Right renal pelvis (tissue), 4 donors: ENCODE results near the gene GOLGA8J. TPM values are rescaled to one million over a fixed set of nuclear protein-coding genes. Genes with fewer than 3 reads are reported as not detected.
"Not testable (repeated sequence)": the region's sequence is repeated elsewhere in the genome, so short reads cannot be mapped to it uniquely, and the experiment has no call there.

ENCODE experiments used
- DNase-seq, 4 donors: peaks; one replicate each; pipeline ENCODE4 v3.0.0-alpha.2; 2013; ENCODE audit warnings: low read depth in 4 of 4, low spot score in 3 of 4, missing footprints in 1 of 4
- polyA plus RNA-seq, 4 donors: library from polyadenylated mRNA; unstranded; fragments of 120-200 nt; gene quantifications; one replicate each; pipeline ENCODE4 v1.2.1, GENCODE V29; 2013; ENCODE audit not compliant: insufficient read length in 4 of 4

Gene GOLGA8J
- polyA plus RNA-seq, 4 donors: 0.69 to 1.4 (median 1.0) TPM

GRCh38 chr15:30068326-30068725, 14.4 kb upstream of the GOLGA8J start:
- DNase-seq: no peak

- DNase-seq: no peak
Measured at GRCh38 chr15:30072630-30073029, 10.1 kb upstream of the GOLGA8J start.

GRCh38 chr15:30073915-30074314, 8.8 kb upstream of the GOLGA8J start:
- no peak for DNase-seq

DNA sequence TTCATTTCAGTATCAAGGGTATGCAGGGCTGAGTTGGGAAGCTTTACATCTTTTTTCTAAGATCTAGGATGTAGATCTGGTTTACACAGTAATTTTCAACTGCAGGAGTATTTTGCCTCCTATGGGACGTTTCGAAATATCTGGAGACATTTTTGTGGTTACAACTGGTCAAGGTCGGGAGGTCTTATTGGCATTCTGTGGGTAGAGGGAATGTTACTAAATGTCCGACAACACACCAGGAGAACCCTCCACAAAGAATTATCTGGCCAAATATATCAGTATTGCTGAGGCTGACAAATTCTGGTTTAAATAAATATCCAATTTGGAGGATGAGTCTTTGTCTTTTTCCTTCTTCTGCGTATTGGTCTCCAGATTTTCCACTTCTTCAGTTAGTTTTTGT, 1.9 kb upstream of the GOLGA8J start:
- DNase-seq: not testable (repeated sequence)

GRCh38 chr15:30097827-30098226, 15.1 kb downstream of the GOLGA8J start:
- DNase-seq: not testable (repeated sequence)

DNA sequence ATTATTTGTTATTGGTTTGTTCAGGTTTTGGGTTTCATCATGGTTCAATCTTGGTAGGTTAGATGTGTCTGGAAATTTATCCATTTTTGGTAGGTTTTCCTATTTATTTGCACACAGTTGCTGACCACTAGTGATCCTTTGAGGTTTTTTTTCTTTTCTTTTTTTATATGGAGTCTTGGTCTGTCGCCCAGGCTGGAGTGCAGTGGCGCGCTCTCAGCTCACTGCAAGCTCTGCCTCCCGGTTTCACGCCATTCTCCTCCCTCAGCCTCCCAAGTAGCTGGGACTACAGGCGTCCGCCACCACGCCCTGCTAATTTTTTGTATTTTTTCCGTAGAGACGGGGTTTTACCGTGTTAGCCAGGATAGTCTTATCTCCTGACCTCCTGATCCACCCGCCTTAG, 20.1 kb downstream of the GOLGA8J start:
- DNase-seq: not testable (repeated sequence)

DNA sequence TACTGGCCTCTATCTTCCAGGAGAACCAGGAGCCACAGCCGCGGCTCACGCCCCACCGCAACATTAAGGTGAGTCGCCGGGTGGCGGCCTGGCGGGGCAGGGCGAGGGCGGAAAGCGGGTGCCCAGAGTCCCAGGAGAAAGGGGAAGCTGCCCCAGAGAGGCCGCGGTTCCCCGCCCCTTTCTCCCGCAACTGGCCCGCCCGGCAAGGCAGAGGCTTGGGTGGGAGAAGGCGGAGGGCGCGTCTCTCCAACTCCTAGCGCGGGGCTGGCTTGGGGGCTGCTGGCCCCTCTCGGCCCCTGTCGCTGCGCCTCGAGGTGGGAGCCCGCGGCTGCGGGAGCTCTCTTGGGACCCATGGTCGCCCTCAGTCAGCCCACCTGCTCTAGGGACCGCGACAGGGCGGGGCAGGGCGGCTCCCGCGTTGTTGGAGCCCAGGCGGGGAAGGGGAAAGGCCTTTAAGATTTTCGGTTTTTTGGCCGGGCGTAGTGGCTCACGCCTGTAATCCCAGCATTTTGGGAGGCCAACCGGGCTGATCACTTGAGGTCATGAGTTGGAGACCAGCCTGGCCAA, 21.3 kb downstream of the GOLGA8J start:
- not testable (repeated sequence) for DNase-seq

DNA sequence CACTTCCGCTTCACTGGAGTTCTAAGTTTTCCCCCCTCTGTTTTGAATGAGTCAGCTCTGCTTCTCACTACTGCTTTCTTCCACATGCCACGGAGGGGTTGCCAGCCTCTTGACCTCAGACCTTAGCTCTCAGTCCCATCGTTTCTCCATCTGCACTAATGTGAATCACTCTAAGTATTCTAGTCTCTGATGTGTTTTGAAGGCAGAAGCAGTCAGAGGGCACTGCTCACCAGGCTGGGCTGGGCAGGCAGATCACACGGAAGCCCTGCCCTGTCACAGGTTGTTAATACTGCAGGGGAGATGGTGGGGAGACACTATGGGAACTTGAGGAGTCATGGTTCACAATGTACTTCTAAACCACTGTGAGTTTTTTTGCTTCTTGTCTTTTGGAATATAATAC, 27.8 kb downstream of the GOLGA8J start:
- DNase-seq: not testable (repeated sequence)

GRCh38 chr15:30130066-30130465, 47.3 kb downstream of the GOLGA8J start:
- not testable (repeated sequence) for DNase-seq

- DNase-seq: not testable (repeated sequence)
Measured at GRCh38 chr15:30134751-30135150, 52.0 kb downstream of the GOLGA8J start, which contains the start of gene GOLGA8T. Gene GOLGA8T, plus strand, starts transcription at chr15:30135051. Its CDS starts 98 bp downstream, at chr15:30135149.

Other genes starting within 250 kb of the GOLGA8J start
- gene GOLGA8T, start 52.1 kb downstream of the GOLGA8J start, polyA plus RNA-seq: 1 to 10 TPM in 1 of 4 donors, under 1 TPM in 2, not detected in 1; 0.20 to 1.2 (median 0.38) TPM